Activated naive CD8-positive, alpha-beta T cell (primary cell): ENCODE results near the gene PRLR.
A peak's percentile ranks its signal among the peaks of the same experiment; 100 is the strongest.

Experiments
- H3K27ac Mint-ChIP-seq: one replicate; pipeline ENCODE4 v1.8.0; 2021; ENCODE audit warnings: mixed read lengths
- H3K27me3 Mint-ChIP-seq: one replicate; pipeline ENCODE4 v1.8.0; 2021; ENCODE audit warnings: mixed read lengths
- H3K36me3 Mint-ChIP-seq: one replicate; pipeline ENCODE4 v1.8.0; 2021; ENCODE audit warnings: mixed read lengths
- H3K4me1 Mint-ChIP-seq: one replicate; pipeline ENCODE4 v1.8.0; 2021; ENCODE audit warnings: low read depth, mixed read lengths
- H3K4me3 Mint-ChIP-seq: one replicate; pipeline ENCODE4 v1.8.0; 2021; ENCODE audit warnings: mild to moderate bottlenecking, mixed read lengths
- H3K9me3 Mint-ChIP-seq: one replicate; pipeline ENCODE4 v1.8.0; 2021; ENCODE audit warnings: low read depth, mixed read lengths

PRLR gene

GRCh38 chr5:35242702-35243258, 12.5 kb upstream of the PRLR start:
- Mint-ChIP-seq H3K4me3 (no peak overlapping the region), H3K9me3 (no peaks in the 10 kb centered on the region), H3K36me3 (no peaks in the 10 kb centered on the region), H3K4me1 (no peaks in the 10 kb centered on the region), H3K27me3 (peaks cover 4% of the 10 kb centered on the region), H3K27ac (no peak overlapping the region)

GRCh38 chr5:35240892-35241291, 10.6 kb upstream of the PRLR start:
- Mint-ChIP-seq H3K27ac (no peak overlapping the region), H3K9me3 (no peaks in the 10 kb centered on the region), H3K4me1 (no peaks in the 10 kb centered on the region), H3K27me3 (peaks cover 6% of the 10 kb centered on the region), H3K4me3 (no peak overlapping the region), H3K36me3 (no peaks in the 10 kb centered on the region)

- Mint-ChIP-seq H3K36me3 (no peaks in the 10 kb centered on the region), H3K27me3 (peaks cover 4% of the 10 kb centered on the region), H3K4me3 (no peak overlapping the region), H3K4me1 (no peaks in the 10 kb centered on the region), H3K9me3 (no peaks in the 10 kb centered on the region), H3K27ac (no peak overlapping the region)
Measured at GRCh38 chr5:35239911-35240610, 9.8 kb upstream of the PRLR start.

GRCh38 chr5:35239476-35239875, 9.2 kb upstream of the PRLR start:
- Mint-ChIP-seq H3K27me3 (peaks cover 2% of the 10 kb centered on the region), H3K4me3 (no peak overlapping the region), H3K27ac (no peak overlapping the region), H3K9me3 (no peaks in the 10 kb centered on the region), H3K36me3 (no peaks in the 10 kb centered on the region), H3K4me1 (no peaks in the 10 kb centered on the region)

GRCh38 chr5:35237580-35238376, 7.5 kb upstream of the PRLR start:
- Mint-ChIP-seq H3K9me3 (no peaks in the 10 kb centered on the region), H3K4me1 (no peaks in the 10 kb centered on the region), H3K36me3 (no peaks in the 10 kb centered on the region), H3K4me3 (no peak overlapping the region), H3K27me3 (peaks cover 4% of the 10 kb centered on the region), H3K27ac (no peak overlapping the region)

GRCh38 chr5:35236770-35237169, 6.5 kb upstream of the PRLR start:
- Mint-ChIP-seq H3K27ac (no peak overlapping the region), H3K4me1 (no peaks in the 10 kb centered on the region), H3K27me3 (peaks cover 14% of the 10 kb centered on the region), H3K36me3 (no peaks in the 10 kb centered on the region), H3K9me3 (no peaks in the 10 kb centered on the region), H3K4me3 (no peak overlapping the region)

GRCh38 chr5:35233601-35234000, 3.3 kb upstream of the PRLR start:
- Mint-ChIP-seq H3K36me3 (no peaks in the 10 kb centered on the region), H3K9me3 (no peaks in the 10 kb centered on the region), H3K27me3 (peaks cover 30% of the 10 kb centered on the region), H3K27ac (no peak overlapping the region), H3K4me1 (peaks cover 9% of the 10 kb centered on the region), H3K4me3 (no peak overlapping the region)

GRCh38 chr5:35233121-35233520, 2.8 kb upstream of the PRLR start:
- no peak overlapping the region for H3K4me3 Mint-ChIP-seq
- peaks cover 9% of the 10 kb centered on the region for H3K4me1 Mint-ChIP-seq
- peaks cover 30% of the 10 kb centered on the region for H3K27me3 Mint-ChIP-seq
- no peaks in the 10 kb centered on the region for H3K9me3 Mint-ChIP-seq
- no peaks in the 10 kb centered on the region for H3K36me3 Mint-ChIP-seq
- H3K27ac Mint-ChIP-seq, result no peak overlapping the region

GRCh38 chr5:35232124-35232523, 1.8 kb upstream of the PRLR start:
- no peak overlapping the region for H3K27ac Mint-ChIP-seq
- peaks cover 38% of the 10 kb centered on the region for H3K27me3 Mint-ChIP-seq
- H3K4me1 Mint-ChIP-seq, result peaks cover 9% of the 10 kb centered on the region
- H3K9me3 Mint-ChIP-seq, result no peaks in the 10 kb centered on the region
- no peaks in the 10 kb centered on the region for H3K36me3 Mint-ChIP-seq
- H3K4me3 Mint-ChIP-seq, result no peak overlapping the region

- Mint-ChIP-seq H3K27ac (no peak overlapping the region), H3K4me1 (peaks cover 9% of the 10 kb centered on the region), H3K27me3 (peaks cover 55% of the 10 kb centered on the region), H3K36me3 (no peaks in the 10 kb centered on the region), H3K9me3 (no peaks in the 10 kb centered on the region), H3K4me3 (peak overlapping the region; percentile 81)
Measured at GRCh38 chr5:35229076-35230037, 930 bp downstream of the PRLR start.

GRCh38 chr5:35228310-35228709, 2.0 kb downstream of the PRLR start:
- H3K36me3 Mint-ChIP-seq, result no peaks in the 10 kb centered on the region
- no peak overlapping the region for H3K4me3 Mint-ChIP-seq
- no peaks in the 10 kb centered on the region for H3K9me3 Mint-ChIP-seq
- peaks cover 56% of the 10 kb centered on the region for H3K27me3 Mint-ChIP-seq
- peaks cover 9% of the 10 kb centered on the region for H3K4me1 Mint-ChIP-seq
- no peak overlapping the region for H3K27ac Mint-ChIP-seq

GRCh38 chr5:35227720-35228119, 2.6 kb downstream of the PRLR start:
- Mint-ChIP-seq H3K4me3 (no peak overlapping the region), H3K27me3 (peaks cover 54% of the 10 kb centered on the region), H3K27ac (no peak overlapping the region), H3K4me1 (peaks cover 9% of the 10 kb centered on the region), H3K36me3 (no peaks in the 10 kb centered on the region), H3K9me3 (no peaks in the 10 kb centered on the region)

GRCh38 chr5:35223787-35224395, 6.4 kb downstream of the PRLR start:
- Mint-ChIP-seq H3K4me1 (no peaks in the 10 kb centered on the region), H3K27me3 (peaks cover 34% of the 10 kb centered on the region), H3K9me3 (no peaks in the 10 kb centered on the region), H3K36me3 (no peaks in the 10 kb centered on the region), H3K4me3 (no peak overlapping the region), H3K27ac (no peak overlapping the region)

- H3K27me3 Mint-ChIP-seq, result peaks cover 16% of the 10 kb centered on the region
- H3K36me3 Mint-ChIP-seq, result no peaks in the 10 kb centered on the region
- H3K4me1 Mint-ChIP-seq, result no peaks in the 10 kb centered on the region
- no peaks in the 10 kb centered on the region for H3K9me3 Mint-ChIP-seq
- H3K27ac Mint-ChIP-seq, result no peak overlapping the region
- no peak overlapping the region for H3K4me3 Mint-ChIP-seq
Measured at GRCh38 chr5:35220967-35221366, 9.3 kb downstream of the PRLR start.
